ENCODE measurements around the gene VSIR. TPM values are rescaled to one million over a fixed set of nuclear protein-coding genes. Genes with fewer than 3 reads are reported as not detected.

The VSIR gene
- total and polyA plus RNA-seq, 9 of the 15 experiments (the other 6 are each of a cell fraction or from before 2014, with no cell fraction given): 0.14 to 20.5 (median 9.3) TPM

DNA sequence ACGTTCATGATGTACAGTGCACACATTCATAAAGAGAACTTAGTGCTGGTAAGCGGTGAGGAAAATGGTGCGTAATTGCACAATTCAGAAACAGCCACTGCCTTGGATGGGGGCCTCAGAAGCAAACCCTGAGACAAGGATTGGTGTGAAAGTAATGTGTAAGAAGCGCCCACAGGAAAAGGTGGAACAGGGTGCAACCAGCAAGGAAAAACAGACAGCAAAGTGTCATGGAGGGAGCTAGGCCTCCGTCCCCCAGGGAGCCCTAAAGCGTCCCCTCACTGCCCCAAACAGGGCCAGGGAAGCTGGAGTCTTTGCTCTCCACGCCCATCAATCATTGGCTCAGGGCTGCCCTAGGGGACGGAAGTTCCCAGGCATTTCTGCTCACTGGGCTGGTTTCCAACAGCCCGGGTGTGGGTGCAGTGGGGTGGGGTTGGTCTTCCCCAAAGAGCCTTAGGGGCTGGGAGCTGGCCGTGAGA lies 44.1 kb downstream of the VSIR start (continued):
- TF ChIP-seq, protein P1, sequence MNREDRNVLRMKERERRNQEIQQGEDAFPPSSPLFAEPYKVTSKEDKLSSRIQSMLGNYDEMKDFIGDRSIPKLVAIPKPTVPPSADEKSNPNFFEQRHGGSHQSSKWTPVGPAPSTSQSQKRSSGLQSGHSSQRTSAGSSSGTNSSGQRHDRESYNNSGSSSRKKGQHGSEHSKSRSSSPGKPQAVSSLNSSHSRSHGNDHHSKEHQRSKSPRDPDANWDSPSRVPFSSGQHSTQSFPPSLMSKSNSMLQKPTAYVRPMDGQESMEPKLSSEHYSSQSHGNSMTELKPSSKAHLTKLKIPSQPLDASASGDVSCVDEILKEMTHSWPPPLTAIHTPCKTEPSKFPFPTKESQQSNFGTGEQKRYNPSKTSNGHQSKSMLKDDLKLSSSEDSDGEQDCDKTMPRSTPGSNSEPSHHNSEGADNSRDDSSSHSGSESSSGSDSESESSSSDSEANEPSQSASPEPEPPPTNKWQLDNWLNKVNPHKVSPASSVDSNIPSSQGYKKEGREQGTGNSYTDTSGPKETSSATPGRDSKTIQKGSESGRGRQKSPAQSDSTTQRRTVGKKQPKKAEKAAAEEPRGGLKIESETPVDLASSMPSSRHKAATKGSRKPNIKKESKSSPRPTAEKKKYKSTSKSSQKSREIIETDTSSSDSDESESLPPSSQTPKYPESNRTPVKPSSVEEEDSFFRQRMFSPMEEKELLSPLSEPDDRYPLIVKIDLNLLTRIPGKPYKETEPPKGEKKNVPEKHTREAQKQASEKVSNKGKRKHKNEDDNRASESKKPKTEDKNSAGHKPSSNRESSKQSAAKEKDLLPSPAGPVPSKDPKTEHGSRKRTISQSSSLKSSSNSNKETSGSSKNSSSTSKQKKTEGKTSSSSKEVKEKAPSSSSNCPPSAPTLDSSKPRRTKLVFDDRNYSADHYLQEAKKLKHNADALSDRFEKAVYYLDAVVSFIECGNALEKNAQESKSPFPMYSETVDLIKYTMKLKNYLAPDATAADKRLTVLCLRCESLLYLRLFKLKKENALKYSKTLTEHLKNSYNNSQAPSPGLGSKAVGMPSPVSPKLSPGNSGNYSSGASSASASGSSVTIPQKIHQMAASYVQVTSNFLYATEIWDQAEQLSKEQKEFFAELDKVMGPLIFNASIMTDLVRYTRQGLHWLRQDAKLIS (CRISPR knock-in tag; IDR thresholded peaks at IDR 0.05): no peak
- no peak; the same call in 1 of the 2 replicates for TF ChIP-seq PHF8 (IDR thresholded peaks at IDR 0.05; ENCODE audit: borderline replicate concordance, low read length)
- TF ChIP-seq, protein P2, sequence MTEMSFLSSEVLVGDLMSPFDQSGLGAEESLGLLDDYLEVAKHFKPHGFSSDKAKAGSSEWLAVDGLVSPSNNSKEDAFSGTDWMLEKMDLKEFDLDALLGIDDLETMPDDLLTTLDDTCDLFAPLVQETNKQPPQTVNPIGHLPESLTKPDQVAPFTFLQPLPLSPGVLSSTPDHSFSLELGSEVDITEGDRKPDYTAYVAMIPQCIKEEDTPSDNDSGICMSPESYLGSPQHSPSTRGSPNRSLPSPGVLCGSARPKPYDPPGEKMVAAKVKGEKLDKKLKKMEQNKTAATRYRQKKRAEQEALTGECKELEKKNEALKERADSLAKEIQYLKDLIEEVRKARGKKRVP (CRISPR knock-in tag; IDR thresholded peaks at IDR 0.05): no peak
- no peak for TF ChIP-seq FOXJ2 (tag; IDR thresholded peaks at IDR 0.05)
- TF ChIP-seq NFXL1 (CRISPR knock-in tag; IDR thresholded peaks at IDR 0.05): no peak
- TF ChIP-seq POLR2A (conservative IDR thresholded peaks at IDR 0.05): no peak
- no peak for TF ChIP-seq RUNX1 (IDR thresholded peaks at IDR 0.05; ENCODE audit: low read depth)
- no peak for TF ChIP-seq KAT8 (IDR thresholded peaks at IDR 0.05; ENCODE audit: low read depth)
- no peak; the same call in 1 of the 2 replicates for TF ChIP-seq ETV1 (tag; conservative IDR thresholded peaks at IDR 0.05; ENCODE audit: low read depth)
- TF ChIP-seq, protein P3, sequence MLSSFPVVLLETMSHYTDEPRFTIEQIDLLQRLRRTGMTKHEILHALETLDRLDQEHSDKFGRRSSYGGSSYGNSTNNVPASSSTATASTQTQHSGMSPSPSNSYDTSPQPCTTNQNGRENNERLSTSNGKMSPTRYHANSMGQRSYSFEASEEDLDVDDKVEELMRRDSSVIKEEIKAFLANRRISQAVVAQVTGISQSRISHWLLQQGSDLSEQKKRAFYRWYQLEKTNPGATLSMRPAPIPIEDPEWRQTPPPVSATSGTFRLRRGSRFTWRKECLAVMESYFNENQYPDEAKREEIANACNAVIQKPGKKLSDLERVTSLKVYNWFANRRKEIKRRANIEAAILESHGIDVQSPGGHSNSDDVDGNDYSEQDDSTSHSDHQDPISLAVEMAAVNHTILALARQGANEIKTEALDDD (IDR thresholded peaks at IDR 0.05): no peak
- no peak for TF ChIP-seq HDAC8 (tag; IDR thresholded peaks at IDR 0.05)
- no peak for TF ChIP-seq MTA1 (IDR thresholded peaks at IDR 0.05; ENCODE audit: borderline replicate concordance)
- TF ChIP-seq STAG1 (CRISPR knock-in tag; IDR thresholded peaks at IDR 0.05; ENCODE audit: borderline replicate concordance): no peak
- TF ChIP-seq, protein P4, sequence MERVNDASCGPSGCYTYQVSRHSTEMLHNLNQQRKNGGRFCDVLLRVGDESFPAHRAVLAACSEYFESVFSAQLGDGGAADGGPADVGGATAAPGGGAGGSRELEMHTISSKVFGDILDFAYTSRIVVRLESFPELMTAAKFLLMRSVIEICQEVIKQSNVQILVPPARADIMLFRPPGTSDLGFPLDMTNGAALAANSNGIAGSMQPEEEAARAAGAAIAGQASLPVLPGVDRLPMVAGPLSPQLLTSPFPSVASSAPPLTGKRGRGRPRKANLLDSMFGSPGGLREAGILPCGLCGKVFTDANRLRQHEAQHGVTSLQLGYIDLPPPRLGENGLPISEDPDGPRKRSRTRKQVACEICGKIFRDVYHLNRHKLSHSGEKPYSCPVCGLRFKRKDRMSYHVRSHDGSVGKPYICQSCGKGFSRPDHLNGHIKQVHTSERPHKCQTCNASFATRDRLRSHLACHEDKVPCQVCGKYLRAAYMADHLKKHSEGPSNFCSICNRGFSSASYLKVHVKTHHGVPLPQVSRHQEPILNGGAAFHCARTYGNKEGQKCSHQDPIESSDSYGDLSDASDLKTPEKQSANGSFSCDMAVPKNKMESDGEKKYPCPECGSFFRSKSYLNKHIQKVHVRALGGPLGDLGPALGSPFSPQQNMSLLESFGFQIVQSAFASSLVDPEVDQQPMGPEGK (CRISPR knock-in tag; IDR thresholded peaks at IDR 0.05; ENCODE audit: borderline replicate concordance): no peak
- TF ChIP-seq TAF15 (IDR thresholded peaks at IDR 0.05; ENCODE audit: low read depth, low read length): no peak
- peak; percentile 31; the same call in 1 of the 2 replicates for TF ChIP-seq CXXC5 (CRISPR knock-in tag; IDR thresholded peaks at IDR 0.05)
- no peak for TF ChIP-seq DNMT1 (IDR thresholded peaks at IDR 0.05)
- no peak for TF ChIP-seq JUNB (CRISPR knock-in tag; conservative IDR thresholded peaks at IDR 0.05)
- TF ChIP-seq YBX1 (IDR thresholded peaks at IDR 0.05): no peak
- TF ChIP-seq FIP1L1 (IDR thresholded peaks at IDR 0.05; ENCODE audit: low read depth, low read length, poor library complexity, severe bottlenecking): no peak
- no peak for TF ChIP-seq ZNF707 (CRISPR knock-in tag; conservative IDR thresholded peaks at IDR 0.05)
- no peak for TF ChIP-seq E2F3 (CRISPR knock-in tag; IDR thresholded peaks at IDR 0.05)
- TF ChIP-seq DIDO1 (tag; IDR thresholded peaks at IDR 0.05; ENCODE audit: low read depth): no peak
- TF ChIP-seq FOXA1 (IDR thresholded peaks at IDR 0.05; ENCODE audit: borderline replicate concordance): no peak
